PC-3 (cell line): ENCODE measurements around the gene CDCP1. TPM values are rescaled to one million over a fixed set of nuclear protein-coding genes. Genes with fewer than 3 reads are reported as not detected.
A peak's percentile ranks its signal among the peaks of the same experiment; 100 is the strongest.

Experiments
- ATAC-seq: fragments of 200-7000 bp; cut with Tn5 transposase; 2 replicates; pipeline ENCODE4 v1.9.1; 2020; ENCODE audit warnings: mild to moderate bottlenecking, moderate library complexity
- BruUV-seq: library from RNA; stranded (reverse); fragments of 400-500 nt; replicated peaks from 2 replicates; lab custom pipeline; 2021; lab: Mats Ljungman, UMichigan
- CTCF ChIA-PET: fragments of 300-600 bp; sonication (Branson Sonifier 250); formaldehyde crosslinking; loops from one replicate; lab custom pipeline; 2022; ENCODE audit warnings: antibody characterized with exemption; lab: Charles Lee
- POLR2A ChIA-PET: fragments of 300-600 bp; sonication (Branson Sonifier 250); formaldehyde crosslinking; loops from one replicate; lab custom pipeline; 2022; ENCODE audit warnings: antibody characterized with exemption; ENCODE audit not compliant: unreplicated experiment; lab: Charles Lee
- DNase-seq: peaks from one replicate; pipeline ENCODE4 v3.0.0-alpha.2; 2015
- H2AFZ ChIP-seq: fragments of 300-600 bp; sonication (generic); 2 replicates; pipeline ENCODE4 v1.6.0; 2016; ENCODE audit warnings: antibody characterized with exemption, low read length
- H3F3A ChIP-seq: fragments of 300-600 bp; sonication (generic); one replicate; pipeline ENCODE4 v1.6.0; 2017; ENCODE audit warnings: antibody characterized with exemption, low read length, control low read depth, mild to moderate bottlenecking; ENCODE audit not compliant: unreplicated experiment
- H3K27ac ChIP-seq: fragments of 300-600 bp; sonication (generic); 2 replicates; pipeline ENCODE4 v1.5.1; 2016; ENCODE audit warnings: mild to moderate bottlenecking, low read length
- H3K27me3 ChIP-seq: fragments of 300-600 bp; sonication (generic); 2 replicates; pipeline ENCODE4 v1.6.1; 2016; ENCODE audit warnings: low read length, mixed read lengths
- H3K36me3 ChIP-seq: fragments of 300-600 bp; sonication (generic); 2 replicates; pipeline ENCODE4 v1.6.1; 2016; ENCODE audit warnings: low read depth, mixed run types, low read length, mixed read lengths
- H3K4me1 ChIP-seq: fragments of 300-600 bp; sonication (generic); 2 replicates; pipeline ENCODE4 v1.5.1; 2016; ENCODE audit warnings: low read length; ENCODE audit not compliant: insufficient read depth
- H3K4me2 ChIP-seq: fragments of 300-600 bp; sonication (generic); 2 replicates; pipeline ENCODE4 v1.6.0; 2016; ENCODE audit warnings: low read length
- H3K4me3 ChIP-seq: fragments of 300-600 bp; sonication (generic); 2 replicates; pipeline ENCODE4 v1.5.1; 2016; ENCODE audit warnings: mild to moderate bottlenecking, low read length, mixed read lengths
- H3K79me2 ChIP-seq: fragments of 300-600 bp; sonication (generic); 2 replicates; pipeline ENCODE4 v1.6.1; 2017; ENCODE audit warnings: low read length, mixed read lengths
- H3K9ac ChIP-seq: fragments of 300-600 bp; sonication (generic); 2 replicates; pipeline ENCODE4 v1.6.0; 2016; ENCODE audit warnings: mild to moderate bottlenecking, low read length
- H3K9me2 ChIP-seq: fragments of 300-600 bp; sonication (generic); replicated peaks from 2 replicates; pipeline ENCODE4 v1.6.1; 2016; ENCODE audit warnings: mixed run types, low read length, mixed read lengths
- H3K9me3 ChIP-seq: fragments of 300-600 bp; sonication (generic); 2 replicates; pipeline ENCODE4 v1.6.1; 2016; ENCODE audit warnings: low read length, mixed read lengths
- H4K20me1 ChIP-seq: fragments of 300-600 bp; sonication (generic); 2 replicates; pipeline ENCODE4 v1.6.1; 2016; ENCODE audit warnings: low read length, mixed read lengths
- CTCF ChIP-seq: fragments of 300-600 bp; sonication (generic); conservative IDR thresholded peaks from 2 replicates; pipeline ENCODE4 v1.5.1; 2017; ENCODE audit warnings: antibody characterized with exemption, low read depth, mild to moderate bottlenecking, low read length
- EZH2 ChIP-seq: fragments of 300-600 bp; sonication (generic); IDR thresholded peaks from one replicate; pipeline ENCODE4 v1.6.1; 2017; ENCODE audit warnings: antibody characterized with exemption, mild to moderate bottlenecking, low read length; ENCODE audit not compliant: unreplicated experiment
- EZH2phosphoT487 ChIP-seq: fragments of 300-600 bp; sonication (generic); IDR thresholded peaks from 2 replicates; pipeline ENCODE4 v1.6.1; 2018; ENCODE audit warnings: mild to moderate bottlenecking, antibody characterized with exemption, low read length, borderline replicate concordance
- intact Hi-C: fragments of 100-400 bp; cut with micrococcal nuclease; formaldehyde crosslinking; loops from 2 replicates; pipeline ENCODE4 v1.9.0; 2023
- total RNA-seq: library from RNA; depleted of rRNA; stranded (reverse); fragments of >200 nt; gene quantifications from 2 replicates; pipeline ENCODE4 v1.2.3, GENCODE V29; 2014

CDCP1 gene
- total RNA-seq, 1 experiment from 2014 or later, result 120 TPM

GRCh38 chr3:45098310-45098709 lies 47.9 kb downstream of the CDCP1 start:
- POLR2A ChIA-PET, result no interaction called here
- Histone ChIP-seq H3K27me3 (no peaks in the 10 kb centered on the region), H3K4me3 (no peak overlapping the region), H3F3A (peaks cover 8% of the 10 kb centered on the region), H3K27ac (no peak overlapping the region), H3K4me1 (peaks cover 21% of the 10 kb centered on the region), H3K79me2 (peaks cover 34% of the 10 kb centered on the region), H3K9me3 (no peaks in the 10 kb centered on the region), H3K36me3 (peaks cover 70% of the 10 kb centered on the region), H3K9ac (no peak overlapping the region), H3K9me2 (no peaks in the 10 kb centered on the region), H2AFZ (no peak overlapping the region), H3K4me2 (no peak overlapping the region), H4K20me1 (no peaks in the 10 kb centered on the region)
- TF ChIP-seq CTCF (no peak), EZH2phosphoT487 (no peak), EZH2 (no peak)
- DNase-seq (no peak), ATAC-seq (no peak)
- BruUV-seq, result no TSS peak
- intact Hi-C loops, result no loop called here
- CTCF ChIA-PET, result interaction anchor here (1.2 kb wide), 1 partner anchor 126 kb away, joined by 6 read pairs; no protein-coding TSS in a partner anchor

- H3K27ac ChIP-seq, result no peak overlapping the region
- CTCF ChIA-PET, result interaction anchor here (1.2 kb wide), 1 partner anchor 127 kb away, joined by 6 read pairs; no protein-coding TSS in a partner anchor
- H3K4me3 ChIP-seq, result no peak overlapping the region
- TF ChIP-seq CTCF (no peak), EZH2 (no peak), EZH2phosphoT487 (no peak)
- H3K4me1 ChIP-seq, result peaks cover 30% of the 10 kb centered on the region
- H3K9ac ChIP-seq, result no peak overlapping the region
- BruUV-seq, result no TSS peak
- no peak for DNase-seq
- ATAC-seq, result no peak
- H2AFZ ChIP-seq, result no peak overlapping the region
- H3K27me3 ChIP-seq, result no peaks in the 10 kb centered on the region
- H3K9me2 ChIP-seq, result no peaks in the 10 kb centered on the region
- intact Hi-C loops, result no loop called here
- peaks cover 25% of the 10 kb centered on the region for H3K79me2 ChIP-seq
- POLR2A ChIA-PET, result interaction anchor here (0.6 kb wide), 1 partner anchor 8 kb away, joined by 10 read pairs; no protein-coding TSS in a partner anchor
- H3K4me2 ChIP-seq, result no peak overlapping the region
- H4K20me1 ChIP-seq, result no peaks in the 10 kb centered on the region
- H3K9me3 ChIP-seq, result no peaks in the 10 kb centered on the region
- peaks cover 16% of the 10 kb centered on the region for H3F3A ChIP-seq
- peaks cover 70% of the 10 kb centered on the region for H3K36me3 ChIP-seq
Observed at GRCh38 chr3:45097296-45097883, 48.8 kb downstream of the CDCP1 start.

GRCh38 chr3:45095916-45096526 lies 50.2 kb downstream of the CDCP1 start:
- Histone ChIP-seq H3K9me3 (no peaks in the 10 kb centered on the region), H3K36me3 (peaks cover 68% of the 10 kb centered on the region), H3K4me3 (no peak overlapping the region), H3K9ac (no peak overlapping the region), H3K27ac (peak overlapping the region; percentile 29), H3K79me2 (peaks cover 27% of the 10 kb centered on the region), H3K27me3 (no peaks in the 10 kb centered on the region), H3K4me1 (peaks cover 43% of the 10 kb centered on the region), H3K9me2 (no peaks in the 10 kb centered on the region), H4K20me1 (no peaks in the 10 kb centered on the region), H3F3A (peaks cover 17% of the 10 kb centered on the region), H3K4me2 (no peak overlapping the region), H2AFZ (no peak overlapping the region)
- intact Hi-C loops, result no loop called here
- POLR2A ChIA-PET, result no interaction called here
- DNase-seq, result no peak
- CTCF ChIA-PET, result no interaction called here
- no TSS peak for BruUV-seq
- no peak for ATAC-seq
- TF ChIP-seq EZH2phosphoT487, result no peak
- TF ChIP-seq EZH2, result no peak
- TF ChIP-seq CTCF, result no peak
